ENCODE data around the gene TXNRD3.
A peak's percentile ranks its signal among the peaks of the same experiment; 100 is the strongest.

TXNRD3 gene

GRCh38 chr3:126654571-126655383 is at the start of gene TXNRD3:
TSS of gene TXNRD3 (minus strand) at chr3:126655124.
- Histone ChIP-seq H3K27me3 (peaks cover 46 to 53% (median 50%) of the 10 kb centered on the region in 11 experiments), H3K36me3 (no peaks in the 10 kb centered on the region), H3K4me2 (peak within 1 kb of the TSS; percentile 81 to 99 (median 96)), H4K20me1 (no peaks in the 10 kb centered on the region; a peak in 1 of 22 replicates), H3K27ac (peak within 1 kb of the TSS in 4 of 11 experiments; percentile 24 to 54 (median 42); a peak in 7 of 22 replicates), H3K9me3 (replicated peaks in 1 of 11) (peaks cover 12 to 24% (median 17%) of the 10 kb centered on the region in 11 experiments; a peak in 17 of 22 replicates), H3K4me1 (peaks cover 0 to 18% (median 9%) of the 10 kb centered on the region in 10 experiments; a peak in 13 of 20 replicates), H3K4me3 (peak within 1 kb of the TSS; percentile 58 to 75 (median 66)), H3K9ac (peak within 1 kb of the TSS; percentile 26 to 82 (median 74))
- TF ChIP-seq Cebpa-rat (IDR thresholded peaks at IDR 0.05) = no peak

GRCh38 chr3:126703512-126704493 is 48.9 kb upstream of the TXNRD3 start, which contains the start of gene CHCHD6:
TSS of gene CHCHD6 (plus strand) at chr3:126704240. CDS start at chr3:126704313, 73 bp downstream.
- Histone ChIP-seq H3K4me2 (peak within 1 kb of the TSS; percentile 97 to 99 (median 99)), H3K9ac (peak within 1 kb of the TSS; percentile 64 to 83 (median 76)), H3K9me3 (replicated peaks in 1 of 11) (peaks cover 0 to 10% (median 5%) of the 10 kb centered on the region in 11 experiments; a peak in 11 of 22 replicates), H3K4me1 (peaks cover 13 to 22% (median 18%) of the 10 kb centered on the region in 10 experiments; a peak in 18 of 20 replicates), H3K4me3 (peak within 1 kb of the TSS; percentile 66 to 84 (median 78)), H3K27me3 (no peaks in the 10 kb centered on the region), H3K36me3 (peaks cover 0 to 13% (median 7%) of the 10 kb centered on the region in 11 experiments; a peak in 8 of 22 replicates), H4K20me1 (peaks cover 0 to 31% (median 0%) of the 10 kb centered on the region in 11 experiments; a peak in 3 of 22 replicates), H3K27ac (peak within 1 kb of the TSS in 9 of 11 experiments; percentile 31 to 67 (median 43); a peak in 12 of 22 replicates)
- no peak for TF ChIP-seq Cebpa-rat (IDR thresholded peaks at IDR 0.05)

- H3K9ac ChIP-seq = no peak overlapping the region
- H3K9me3 ChIP-seq (replicated peaks in 1 of 11) = peaks cover 0 to 14% (median 5%) of the 10 kb centered on the region in 11 experiments; a peak in 9 of 22 replicates
- TF ChIP-seq Cebpa-rat (IDR thresholded peaks at IDR 0.05) = no peak
- H3K4me2 ChIP-seq = no peak overlapping the region
- H3K4me3 ChIP-seq = no peak overlapping the region
- H3K27me3 ChIP-seq = no peaks in the 10 kb centered on the region
- H3K4me1 ChIP-seq = peaks cover 6 to 17% (median 12%) of the 10 kb centered on the region in 10 experiments; a peak in 15 of 20 replicates
- no peaks in the 10 kb centered on the region for H3K36me3 ChIP-seq
- H3K27ac ChIP-seq = no peak overlapping the region
- H4K20me1 ChIP-seq = no peaks in the 10 kb centered on the region
Measured at GRCh38 chr3:126699011-126699410, 44.1 kb upstream of the TXNRD3 start.

- Histone ChIP-seq H3K27me3 (no peaks in the 10 kb centered on the region), H3K4me2 (peak overlapping the region in 1 of 11 experiments; percentile 34; a peak in 2 of 22 replicates), H3K9ac (no peak overlapping the region), H3K4me3 (no peak overlapping the region), H3K4me1 (peaks cover 0 to 12% (median 5%) of the 10 kb centered on the region in 10 experiments; a peak in 6 of 20 replicates), H3K27ac (no peak overlapping the region), H4K20me1 (no peaks in the 10 kb centered on the region), H3K9me3 (replicated peaks in 1 of 11) (peaks cover 0 to 14% (median 5%) of the 10 kb centered on the region in 11 experiments; a peak in 9 of 22 replicates), H3K36me3 (no peaks in the 10 kb centered on the region)
- no peak for TF ChIP-seq Cebpa-rat (IDR thresholded peaks at IDR 0.05)
Measured at GRCh38 chr3:126696701-126697267, 41.9 kb upstream of the TXNRD3 start.

GRCh38 chr3:126693921-126694320 is 39.0 kb upstream of the TXNRD3 start:
- peaks cover 0 to 12% (median 0%) of the 10 kb centered on the region in 10 experiments; a peak in 6 of 20 replicates for H3K4me1 ChIP-seq
- no peak overlapping the region for H3K27ac ChIP-seq
- H3K9ac ChIP-seq = no peak overlapping the region
- no peaks in the 10 kb centered on the region for H3K36me3 ChIP-seq
- peak overlapping the region in 2 of 11 experiments; percentile 35 to 46; a peak in 3 of 22 replicates for H3K4me2 ChIP-seq
- peaks cover 0 to 5% (median 0%) of the 10 kb centered on the region in 11 experiments; a peak in 1 of 22 replicates for H3K9me3 ChIP-seq (replicated peaks in 1 of 11)
- TF ChIP-seq Cebpa-rat (IDR thresholded peaks at IDR 0.05) = no peak
- no peaks in the 10 kb centered on the region for H3K27me3 ChIP-seq
- no peaks in the 10 kb centered on the region for H4K20me1 ChIP-seq
- no peak overlapping the region for H3K4me3 ChIP-seq

GRCh38 chr3:126692858-126693257 is 37.9 kb upstream of the TXNRD3 start:
- peaks cover 0 to 12% (median 0%) of the 10 kb centered on the region in 10 experiments; a peak in 6 of 20 replicates for H3K4me1 ChIP-seq
- no peaks in the 10 kb centered on the region for H4K20me1 ChIP-seq
- no peak overlapping the region for H3K4me2 ChIP-seq
- H3K4me3 ChIP-seq = no peak overlapping the region
- no peak overlapping the region for H3K9ac ChIP-seq
- no peaks in the 10 kb centered on the region for H3K27me3 ChIP-seq
- TF ChIP-seq Cebpa-rat (IDR thresholded peaks at IDR 0.05) = no peak
- no peak overlapping the region for H3K27ac ChIP-seq
- H3K36me3 ChIP-seq = no peaks in the 10 kb centered on the region
- H3K9me3 ChIP-seq (replicated peaks in 1 of 11) = peaks cover 0 to 5% (median 0%) of the 10 kb centered on the region in 11 experiments; a peak in 1 of 22 replicates

- Histone ChIP-seq H3K27me3 (no peaks in the 10 kb centered on the region), H3K9me3 (replicated peaks in 1 of 11) (peaks cover 0 to 5% (median 0%) of the 10 kb centered on the region in 11 experiments; a peak in 1 of 22 replicates), H4K20me1 (no peaks in the 10 kb centered on the region), H3K36me3 (no peaks in the 10 kb centered on the region), H3K9ac (no peak overlapping the region), H3K27ac (no peak overlapping the region), H3K4me2 (no peak overlapping the region), H3K4me3 (no peak overlapping the region), H3K4me1 (peaks cover 0 to 10% (median 0%) of the 10 kb centered on the region in 10 experiments; a peak in 6 of 20 replicates)
- no peak for TF ChIP-seq Cebpa-rat (IDR thresholded peaks at IDR 0.05)
Measured at GRCh38 chr3:126691765-126692164, 36.8 kb upstream of the TXNRD3 start.

- no peak overlapping the region for H3K9ac ChIP-seq
- peaks cover 0 to 44% (median 25%) of the 10 kb centered on the region in 10 experiments; a peak in 14 of 20 replicates for H3K4me1 ChIP-seq
- no peaks in the 10 kb centered on the region; a peak in 1 of 22 replicates for H4K20me1 ChIP-seq
- TF ChIP-seq Cebpa-rat (IDR thresholded peaks at IDR 0.05) = no peak
- no peaks in the 10 kb centered on the region for H3K9me3 ChIP-seq (replicated peaks in 1 of 11)
- H3K27me3 ChIP-seq = 0 out of 22 replicates have a peak, but pooled peaks cover 0 to 1% (median 0%) of the 10 kb centered on the region in 11 experiments
- no peak overlapping the region for H3K27ac ChIP-seq
- no peaks in the 10 kb centered on the region for H3K36me3 ChIP-seq
- H3K4me2 ChIP-seq = peak overlapping the region in 7 of 11 experiments; percentile 17 to 66 (median 46); a peak in 11 of 22 replicates
- no peak overlapping the region for H3K4me3 ChIP-seq
Measured at GRCh38 chr3:126685493-126685892, 30.6 kb upstream of the TXNRD3 start.
